Fibroblast of lung (primary cell): ENCODE results near the gene MRPL51. TPM values are rescaled to one million over a fixed set of nuclear protein-coding genes. Genes with fewer than 3 reads are reported as not detected.
"Not testable (repeated sequence)": the region's sequence is repeated elsewhere in the genome, so short reads cannot be mapped to it uniquely, and the experiment has no call there.

Experiments used
- DNase-seq, 2 donors: peaks; one replicate each; pipeline versions ENCODE4 v3.0.0 to v3.0.0-alpha.2; 2010; ENCODE audit warnings: low read depth in 2 of 2
- H2AFZ ChIP-seq: 2 replicates; pipeline ENCODE4 v1.5.1; 2012; ENCODE audit warnings: low read length, control low read depth, inconsistent platforms
- H3K27ac ChIP-seq: 2 replicates; pipeline ENCODE4 v1.5.1; 2011; ENCODE audit warnings: low read length, control low read depth; ENCODE audit not compliant: insufficient read depth
- H3K27me3 ChIP-seq: 2 replicates; pipeline ENCODE4 v1.5.1; 2011; ENCODE audit warnings: mild to moderate bottlenecking, low read length; ENCODE audit not compliant: control insufficient read depth, insufficient read depth
- H3K36me3 ChIP-seq: 2 replicates; pipeline ENCODE4 v1.5.1; 2011; ENCODE audit warnings: low read length; ENCODE audit not compliant: control insufficient read depth, insufficient read depth
- H3K4me1 ChIP-seq: 2 replicates; pipeline ENCODE4 v1.5.1; 2011; ENCODE audit warnings: low read length; ENCODE audit not compliant: control insufficient read depth, insufficient read depth; ENCODE audit errors: extremely low read depth
- H3K4me2 ChIP-seq: 2 replicates; pipeline ENCODE4 v1.5.1; 2011; ENCODE audit warnings: low read length, control low read depth; ENCODE audit not compliant: insufficient read depth; ENCODE audit errors: extremely low read depth
- H3K4me3 ChIP-seq, 4 experiments: fragments of 200-600 bp in 1 of 4; sonication (generic) in 1 of 4; replicated peaks in 1 of 4; 2 replicates each; pipeline ENCODE4 v1.5.1; 2011 to 2016; ENCODE audit warnings: low read length in 4 of 4, low read depth in 3 of 4, mild to moderate bottlenecking in 3 of 4, control low read depth in 2 of 4, inconsistent platforms in 1 of 4, mixed read lengths in 1 of 4; ENCODE audit not compliant: insufficient read depth in 1 of 4; ENCODE audit errors: control extremely low read depth in 1 of 4
- H3K79me2 ChIP-seq: 2 replicates; pipeline ENCODE4 v1.5.1; 2012; ENCODE audit warnings: mild to moderate bottlenecking, low read length, inconsistent platforms; ENCODE audit not compliant: control insufficient read depth, insufficient read depth
- H3K9ac ChIP-seq: 2 replicates; pipeline ENCODE4 v1.5.1; 2011; ENCODE audit warnings: mild to moderate bottlenecking, low read length, control low read depth; ENCODE audit not compliant: insufficient read depth
- H3K9me3 ChIP-seq: 2 replicates; pipeline ENCODE4 v1.5.1; 2012; ENCODE audit warnings: low read depth, low read length; ENCODE audit not compliant: control insufficient read depth, insufficient read depth
- H4K20me1 ChIP-seq: 2 replicates; pipeline ENCODE4 v1.5.1; 2011; ENCODE audit warnings: low read length; ENCODE audit not compliant: control insufficient read depth, insufficient read depth; ENCODE audit errors: extremely low read depth
- EZH2 ChIP-seq: IDR thresholded peaks from 2 replicates; pipeline ENCODE4 v1.5.1; 2012; ENCODE audit warnings: low read length, control low read depth, mild to moderate bottlenecking; ENCODE audit errors: missing control alignments
- polyA plus RNA-seq, 2 donors: library from polyadenylated mRNA; depleted of rRNA in 1 of 2; stranded (reverse) in 1 of 2; unstranded in 1 of 2; fragments of >200 nt; gene quantifications; 2 replicates each; pipeline ENCODE4 v1.2.1, GENCODE V29; 2011 to 2012; ENCODE audit warnings: missing spikeins in 1 of 2
- total RNA-seq: library from RNA; depleted of rRNA; stranded (reverse); fragments of >200 nt; gene quantifications from 2 replicates; pipeline ENCODE4 v1.2.1, GENCODE V29; 2014
- TF ChIP-seq, protein P1 (sequence below), 2 donors: IDR thresholded peaks in 1 of 2; conservative IDR thresholded peaks in 1 of 2; 1 replicate in 1 of 2; 2 replicates in 1 of 2; pipeline ENCODE4 v1.5.1; 2011 to 2012; ENCODE audit warnings: low read length in 2 of 2, control low read depth in 1 of 2, inconsistent platforms in 1 of 2, low read depth in 1 of 2, mild to moderate bottlenecking in 1 of 2

MRPL51 gene
- total and polyA plus RNA-seq, 2 donors (not counting 1 experiment from before 2014, with no cell fraction given): 118 to 120 TPM

- Histone ChIP-seq H3K9me3 (no peaks in the 10 kb centered on the region), H3K27me3 (no peaks in the 10 kb centered on the region), H3K4me1 (peaks cover 19% of the 10 kb centered on the region), H3K36me3 (peaks cover 40% of the 10 kb centered on the region), H2AFZ (no peak overlapping the region), H4K20me1 (no peaks in the 10 kb centered on the region), H3K4me3 (no peak overlapping the region), H3K4me2 (no peak overlapping the region), H3K27ac (peak overlapping the region; percentile 81), H3K79me2 (peaks cover 52% of the 10 kb centered on the region), H3K9ac (no peak overlapping the region)
- no peak for TF ChIP-seq EZH2
- TF ChIP-seq, protein P1, sequence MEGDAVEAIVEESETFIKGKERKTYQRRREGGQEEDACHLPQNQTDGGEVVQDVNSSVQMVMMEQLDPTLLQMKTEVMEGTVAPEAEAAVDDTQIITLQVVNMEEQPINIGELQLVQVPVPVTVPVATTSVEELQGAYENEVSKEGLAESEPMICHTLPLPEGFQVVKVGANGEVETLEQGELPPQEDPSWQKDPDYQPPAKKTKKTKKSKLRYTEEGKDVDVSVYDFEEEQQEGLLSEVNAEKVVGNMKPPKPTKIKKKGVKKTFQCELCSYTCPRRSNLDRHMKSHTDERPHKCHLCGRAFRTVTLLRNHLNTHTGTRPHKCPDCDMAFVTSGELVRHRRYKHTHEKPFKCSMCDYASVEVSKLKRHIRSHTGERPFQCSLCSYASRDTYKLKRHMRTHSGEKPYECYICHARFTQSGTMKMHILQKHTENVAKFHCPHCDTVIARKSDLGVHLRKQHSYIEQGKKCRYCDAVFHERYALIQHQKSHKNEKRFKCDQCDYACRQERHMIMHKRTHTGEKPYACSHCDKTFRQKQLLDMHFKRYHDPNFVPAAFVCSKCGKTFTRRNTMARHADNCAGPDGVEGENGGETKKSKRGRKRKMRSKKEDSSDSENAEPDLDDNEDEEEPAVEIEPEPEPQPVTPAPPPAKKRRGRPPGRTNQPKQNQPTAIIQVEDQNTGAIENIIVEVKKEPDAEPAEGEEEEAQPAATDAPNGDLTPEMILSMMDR (conservative IDR thresholded peaks at IDR 0.05 in 1 of 2, IDR thresholded peaks at IDR 0.05 in 1 of 2; ENCODE audit: low read depth in 1 of 2, low read length in 2 of 2): no peak
- no peak for DNase-seq
Measured at GRCh38 chr12:6539314-6539682, 46.2 kb upstream of the MRPL51 start.

GRCh38 chr12:6538420-6539313 lies 45.6 kb upstream of the MRPL51 start:
- Histone ChIP-seq H3K9ac (no peak overlapping the region), H3K27ac (peak overlapping the region; percentile 98), H3K4me3 (no peak overlapping the region), H3K4me2 (no peak overlapping the region), H3K79me2 (peaks cover 52% of the 10 kb centered on the region), H2AFZ (no peak overlapping the region), H4K20me1 (no peaks in the 10 kb centered on the region), H3K36me3 (peaks cover 40% of the 10 kb centered on the region), H3K9me3 (no peaks in the 10 kb centered on the region), H3K27me3 (no peaks in the 10 kb centered on the region), H3K4me1 (peaks cover 19% of the 10 kb centered on the region)
- peak in 1 of 2 donors; percentile 52 for DNase-seq
- no peak for TF ChIP-seq EZH2
- TF ChIP-seq, protein P1 (conservative IDR thresholded peaks at IDR 0.05 in 1 of 2, IDR thresholded peaks at IDR 0.05 in 1 of 2; ENCODE audit: low read depth in 1 of 2, low read length in 2 of 2): no peak

DNA sequence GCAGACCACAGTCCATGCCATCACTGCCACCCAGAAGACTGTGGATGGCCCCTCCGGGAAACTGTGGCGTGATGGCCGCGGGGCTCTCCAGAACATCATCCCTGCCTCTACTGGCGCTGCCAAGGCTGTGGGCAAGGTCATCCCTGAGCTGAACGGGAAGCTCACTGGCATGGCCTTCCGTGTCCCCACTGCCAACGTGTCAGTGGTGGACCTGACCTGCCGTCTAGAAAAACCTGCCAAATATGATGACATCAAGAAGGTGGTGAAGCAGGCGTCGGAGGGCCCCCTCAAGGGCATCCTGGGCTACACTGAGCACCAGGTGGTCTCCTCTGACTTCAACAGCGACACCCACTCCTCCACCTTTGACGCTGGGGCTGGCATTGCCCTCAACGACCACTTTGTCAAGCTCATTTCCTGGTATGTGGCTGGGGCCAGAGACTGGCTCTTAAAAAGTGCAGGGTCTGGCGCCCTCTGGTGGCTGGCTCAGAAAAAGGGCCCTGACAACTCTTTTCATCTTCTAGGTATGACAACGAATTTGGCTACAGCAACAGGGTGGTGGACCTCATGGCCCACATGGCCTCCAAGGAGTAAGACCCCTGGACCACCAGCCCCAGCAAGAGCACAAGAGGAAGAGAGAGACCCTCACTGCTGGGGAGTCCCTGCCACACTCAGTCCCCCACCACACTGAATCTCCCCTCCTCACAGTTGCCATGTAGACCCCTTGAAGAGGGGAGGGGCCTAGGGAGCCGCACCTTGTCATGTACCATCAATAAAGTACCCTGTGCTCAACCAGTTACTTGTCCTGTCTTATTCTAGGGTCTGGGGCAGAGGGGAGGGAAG lies 44.7 kb upstream of the MRPL51 start:
- H3K4me2 ChIP-seq: peak overlapping the region; percentile 37
- H3K4me3 ChIP-seq: peak overlapping the region in 1 of 4 experiments; percentile 98
- H3K79me2 ChIP-seq: peaks cover 52% of the 10 kb centered on the region
- peak; percentile 76 to 87 for DNase-seq
- H3K4me1 ChIP-seq: peaks cover 24% of the 10 kb centered on the region
- H3K27me3 ChIP-seq, H4K20me1 ChIP-seq, H3K9me3 ChIP-seq, H2AFZ ChIP-seq, H3K9ac ChIP-seq: not testable (repeated sequence)
- peaks cover 37% of the 10 kb centered on the region for H3K36me3 ChIP-seq
- TF ChIP-seq, protein P1 (conservative IDR thresholded peaks at IDR 0.05 in 1 of 2, IDR thresholded peaks at IDR 0.05 in 1 of 2; ENCODE audit: low read depth in 1 of 2, low read length in 2 of 2): peak; percentile 70 to 77
- H3K27ac ChIP-seq: peak overlapping the region; percentile 98
